NCI-H748 treated with DMSO at 0.1 percent for 48 hours (cell line): ENCODE results near the gene DPP10.

Experiments used
- DNase-seq: peaks from one replicate; lab custom pipeline; 2025; lab: John Stamatoyannopoulos, UW

The DPP10 gene

GRCh38 chr2:115739574-115739973, 1297.1 kb downstream of the DPP10 start:
- no peak for DNase-seq

- DNase-seq, result no peak
Measured at GRCh38 chr2:115746151-115746550, 1303.7 kb downstream of the DPP10 start.

GRCh38 chr2:115757286-115757685, 1314.8 kb downstream of the DPP10 start:
- DNase-seq, result no peak

DNA sequence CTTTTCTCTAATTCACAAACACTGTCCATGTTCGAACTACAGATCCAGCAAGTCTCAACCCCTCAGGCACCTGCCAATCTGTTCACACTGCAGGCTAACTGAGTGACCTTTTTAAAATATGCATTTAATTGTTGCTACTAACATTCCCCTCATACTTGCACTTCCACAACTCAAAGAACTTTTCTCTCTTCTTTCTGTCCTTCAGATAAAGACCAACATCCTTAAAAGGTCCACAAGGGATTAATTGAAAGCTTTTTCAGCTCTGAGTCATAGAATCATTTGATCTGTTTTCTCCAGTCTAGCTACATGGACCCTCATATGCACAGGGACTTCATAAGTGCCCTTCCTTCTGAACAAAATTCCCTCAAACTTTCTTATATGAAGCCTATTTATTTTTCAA, 1321.2 kb downstream of the DPP10 start:
- DNase-seq, result no peak

DNA sequence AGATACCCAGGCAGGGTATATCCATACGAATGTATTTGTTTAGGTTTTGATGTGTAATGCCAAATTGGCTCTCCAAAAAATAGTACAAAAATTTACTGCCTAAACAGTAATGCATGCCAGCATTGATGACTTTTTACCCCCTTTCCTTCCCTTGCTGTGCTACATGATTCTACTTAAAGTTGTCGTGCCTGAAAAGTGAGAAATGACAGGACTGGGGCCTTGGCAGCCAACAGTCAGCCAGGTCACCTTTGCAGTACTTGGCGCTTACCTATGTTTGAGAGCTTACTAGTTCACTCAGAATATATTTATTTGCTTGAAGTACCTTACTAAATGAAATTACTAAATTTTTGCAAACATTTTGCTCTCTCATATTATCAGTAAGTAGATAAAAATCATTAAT, 1329.1 kb downstream of the DPP10 start:
- DNase-seq, result no peak

- DNase-seq, result no peak
Measured at GRCh38 chr2:115774361-115774760, 1331.9 kb downstream of the DPP10 start.

GRCh38 chr2:115779085-115779632, 1336.7 kb downstream of the DPP10 start:
- DNase-seq, result no peak

GRCh38 chr2:115782286-115782685, 1339.8 kb downstream of the DPP10 start:
- DNase-seq, result no peak

DNA sequence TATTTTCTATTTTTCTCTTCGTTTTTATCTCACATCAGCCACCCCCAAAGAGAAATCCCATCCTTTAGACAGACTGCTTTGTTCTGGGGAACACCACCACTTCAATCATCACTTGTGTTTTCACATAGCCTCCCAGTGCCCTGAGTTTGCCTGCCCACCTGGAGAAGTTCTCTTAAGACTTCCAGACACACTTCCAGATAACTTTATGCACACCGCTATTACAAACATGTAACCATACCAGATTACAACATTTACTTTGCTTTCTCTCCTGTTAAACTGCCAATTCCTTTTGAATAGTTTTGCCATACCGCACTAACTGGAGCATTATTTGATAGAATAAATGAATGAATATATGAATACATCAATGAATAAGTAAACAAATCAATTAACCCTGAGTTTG, 1353.6 kb downstream of the DPP10 start:
- no peak for DNase-seq

DNA sequence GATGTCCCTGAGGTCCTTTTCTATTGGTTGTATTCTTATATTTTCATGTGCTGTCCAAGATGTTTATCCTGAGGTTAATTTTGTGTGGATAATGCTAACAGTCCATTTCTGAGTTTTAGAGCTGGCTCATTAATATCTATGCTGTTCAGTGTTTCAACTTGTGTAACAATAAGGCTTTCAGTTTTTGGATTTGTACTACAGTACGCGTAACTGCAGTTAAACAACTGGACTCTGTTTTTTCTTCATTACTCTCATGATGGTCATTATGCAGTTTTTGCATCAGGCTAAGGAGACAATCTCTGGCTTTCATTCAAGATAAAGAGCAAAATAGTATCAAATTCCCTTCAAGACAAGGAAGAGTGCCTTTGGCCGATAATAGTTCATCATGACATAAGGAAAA, 1364.8 kb downstream of the DPP10 start:
- DNase-seq, result no peak

DNA sequence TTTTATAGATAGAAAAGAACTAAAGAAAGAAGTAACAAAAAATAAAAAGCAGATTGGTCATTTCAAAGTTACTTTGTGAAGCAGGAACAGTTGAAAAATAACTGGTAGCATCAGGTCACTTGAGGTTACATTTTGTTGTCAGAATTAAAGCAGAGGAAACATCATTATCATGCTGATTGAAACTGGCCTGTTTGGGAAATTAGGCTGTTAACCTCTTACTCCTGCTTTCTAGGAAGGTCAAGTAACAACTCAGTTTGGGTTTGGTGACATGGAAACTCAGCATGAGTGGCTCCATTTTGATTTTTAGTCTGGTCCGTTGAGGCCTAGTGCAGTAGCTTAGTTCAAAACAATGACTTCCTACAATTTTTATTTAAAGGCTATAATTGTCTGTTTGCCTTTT, 1383.5 kb downstream of the DPP10 start:
- no peak for DNase-seq

- DNase-seq, result no peak
Measured at GRCh38 chr2:115833196-115833595, 1390.8 kb downstream of the DPP10 start.

DNA sequence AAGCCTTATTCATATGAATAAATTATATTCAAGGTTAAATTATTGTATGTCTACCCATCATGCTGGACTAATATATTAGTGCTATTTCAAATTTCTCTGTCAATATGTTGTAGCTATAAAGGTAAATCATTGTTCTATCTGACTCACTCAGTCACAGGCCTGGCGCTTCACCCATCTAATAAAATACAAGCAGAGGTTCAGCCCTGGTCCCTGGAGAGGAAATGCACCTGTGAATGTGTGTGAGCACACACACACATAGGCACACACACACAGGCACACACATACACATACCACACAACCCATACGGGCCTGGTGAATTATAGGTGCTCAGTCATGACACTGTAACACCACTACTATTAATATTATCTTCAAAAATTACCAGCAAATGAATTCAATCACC, 1396.1 kb downstream of the DPP10 start:
- no peak for DNase-seq

- DNase-seq, result no peak
Measured at GRCh38 chr2:115842306-115842705, 1399.9 kb downstream of the DPP10 start.

DNA sequence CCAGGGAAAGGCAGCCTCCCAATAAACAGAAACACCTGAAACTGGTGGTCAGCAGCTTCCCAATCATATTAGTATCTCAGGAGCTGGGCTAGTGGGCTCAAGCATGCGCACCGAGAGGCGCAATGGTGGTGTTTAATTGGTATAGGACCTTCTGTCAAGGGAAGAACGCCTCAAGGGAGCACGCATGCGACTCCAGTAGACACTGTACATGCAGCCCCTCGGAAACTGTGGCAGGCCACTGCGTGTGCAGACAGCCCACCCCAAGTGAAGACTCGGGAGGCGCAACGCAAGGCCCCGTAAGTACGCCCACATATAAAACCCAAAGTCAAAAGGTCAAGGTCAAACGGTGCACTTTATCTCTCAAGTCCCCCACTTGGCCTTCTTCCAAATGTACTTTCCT, 1405.8 kb downstream of the DPP10 start:
- DNase-seq, result no peak

DNA sequence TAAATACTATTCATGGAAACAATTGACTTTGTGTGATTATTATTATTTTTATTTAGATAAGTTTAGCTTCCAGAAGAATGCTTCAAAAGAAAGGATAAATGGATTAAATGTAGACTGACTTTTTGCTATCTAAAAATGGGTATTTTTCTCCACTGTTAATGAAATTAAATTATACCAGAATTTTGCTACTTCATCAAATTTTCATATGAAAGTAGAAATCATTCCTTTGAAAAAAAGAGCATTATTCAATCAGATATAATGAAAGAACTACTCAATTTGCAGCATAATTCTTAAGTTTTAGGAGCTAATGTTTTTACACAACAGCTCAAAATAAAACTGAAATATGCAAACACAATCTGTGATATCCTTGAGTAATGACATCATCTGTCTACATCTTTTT, 1424.6 kb downstream of the DPP10 start:
- no peak for DNase-seq

- no peak for DNase-seq
Measured at GRCh38 chr2:115874427-115874826, 1432.0 kb downstream of the DPP10 start.

- no peak for DNase-seq
Measured at GRCh38 chr2:115880558-115880957, 1438.1 kb downstream of the DPP10 start.

- no peak for DNase-seq
Measured at GRCh38 chr2:115887209-115887776, 1444.9 kb downstream of the DPP10 start.
